ENCODE measurements around the gene SMIM36.
"Not testable (repeated sequence)": the region's sequence is repeated elsewhere in the genome, so short reads cannot be mapped to it uniquely, and the experiment has no call there.

Gene SMIM36

GRCh38 chr17:55510986-55511721 lies at the start of gene SMIM36:
SMIM36 (minus strand) TSS chr17:55511452.
- DNase-seq, result no peak

- no peak for DNase-seq
Measured at GRCh38 chr17:55555772-55556171, 44.5 kb upstream of the SMIM36 start.

- no peak for DNase-seq
Measured at GRCh38 chr17:55549140-55549539, 37.9 kb upstream of the SMIM36 start.

- DNase-seq, result no peak
Measured at GRCh38 chr17:55546991-55547664, 35.9 kb upstream of the SMIM36 start.

GRCh38 chr17:55546481-55546880 lies 35.2 kb upstream of the SMIM36 start:
- DNase-seq, result no peak

GRCh38 chr17:55545806-55546205 lies 34.6 kb upstream of the SMIM36 start:
- DNase-seq, result no peak

- DNase-seq, result no peak
Measured at GRCh38 chr17:55543709-55544108, 32.5 kb upstream of the SMIM36 start.

GRCh38 chr17:55540414-55541091 lies 29.3 kb upstream of the SMIM36 start:
- DNase-seq, result peak; percentile 11

- DNase-seq, result no peak
Measured at GRCh38 chr17:55536205-55536604, 25.0 kb upstream of the SMIM36 start.

- no peak for DNase-seq
Measured at GRCh38 chr17:55533608-55534007, 22.4 kb upstream of the SMIM36 start.

GRCh38 chr17:55532670-55533069 lies 21.4 kb upstream of the SMIM36 start:
- DNase-seq, result no peak

- no peak for DNase-seq
Measured at GRCh38 chr17:55531053-55531728, 19.9 kb upstream of the SMIM36 start.

- no peak for DNase-seq
Measured at GRCh38 chr17:55530064-55530463, 18.8 kb upstream of the SMIM36 start.

GRCh38 chr17:55527540-55528118 lies 16.4 kb upstream of the SMIM36 start:
- DNase-seq, result no peak

GRCh38 chr17:55524440-55525220 lies 13.4 kb upstream of the SMIM36 start:
- no peak for DNase-seq

GRCh38 chr17:55523032-55523431 lies 11.8 kb upstream of the SMIM36 start:
- DNase-seq, result not testable (repeated sequence)

- no peak for DNase-seq
Measured at GRCh38 chr17:55521186-55521585, 9.9 kb upstream of the SMIM36 start.

GRCh38 chr17:55520402-55520801 lies 9.2 kb upstream of the SMIM36 start:
- no peak for DNase-seq

GRCh38 chr17:55518510-55518909 lies 7.3 kb upstream of the SMIM36 start:
- DNase-seq, result no peak

- DNase-seq, result peak; percentile 24
Measured at GRCh38 chr17:55513885-55514590, 2.8 kb upstream of the SMIM36 start.

- not testable (repeated sequence) for DNase-seq
Measured at GRCh38 chr17:55507669-55508068, 3.6 kb downstream of the SMIM36 start.

All from NCI-H226 (cell line).